Stimulated activated CD4-positive, alpha-beta T cell treated with anti-CD3 and anti-CD28 coated beads, Interleukin-12 subunit alpha, Interleukin-12 subunit beta, amount 100 ng/mL, for 4 hours (primary cell): ENCODE measurements around the gene DARS2.
"Not testable (repeated sequence)": the region's sequence is repeated elsewhere in the genome, so short reads cannot be mapped to it uniquely, and the experiment has no call there.

Experiments used
- DNase-seq: peaks from one replicate; pipeline ENCODE4 v3.0.0-alpha.2; 2020

The DARS2 gene, protein sequence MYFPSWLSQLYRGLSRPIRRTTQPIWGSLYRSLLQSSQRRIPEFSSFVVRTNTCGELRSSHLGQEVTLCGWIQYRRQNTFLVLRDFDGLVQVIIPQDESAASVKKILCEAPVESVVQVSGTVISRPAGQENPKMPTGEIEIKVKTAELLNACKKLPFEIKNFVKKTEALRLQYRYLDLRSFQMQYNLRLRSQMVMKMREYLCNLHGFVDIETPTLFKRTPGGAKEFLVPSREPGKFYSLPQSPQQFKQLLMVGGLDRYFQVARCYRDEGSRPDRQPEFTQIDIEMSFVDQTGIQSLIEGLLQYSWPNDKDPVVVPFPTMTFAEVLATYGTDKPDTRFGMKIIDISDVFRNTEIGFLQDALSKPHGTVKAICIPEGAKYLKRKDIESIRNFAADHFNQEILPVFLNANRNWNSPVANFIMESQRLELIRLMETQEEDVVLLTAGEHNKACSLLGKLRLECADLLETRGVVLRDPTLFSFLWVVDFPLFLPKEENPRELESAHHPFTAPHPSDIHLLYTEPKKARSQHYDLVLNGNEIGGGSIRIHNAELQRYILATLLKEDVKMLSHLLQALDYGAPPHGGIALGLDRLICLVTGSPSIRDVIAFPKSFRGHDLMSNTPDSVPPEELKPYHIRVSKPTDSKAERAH

DNA sequence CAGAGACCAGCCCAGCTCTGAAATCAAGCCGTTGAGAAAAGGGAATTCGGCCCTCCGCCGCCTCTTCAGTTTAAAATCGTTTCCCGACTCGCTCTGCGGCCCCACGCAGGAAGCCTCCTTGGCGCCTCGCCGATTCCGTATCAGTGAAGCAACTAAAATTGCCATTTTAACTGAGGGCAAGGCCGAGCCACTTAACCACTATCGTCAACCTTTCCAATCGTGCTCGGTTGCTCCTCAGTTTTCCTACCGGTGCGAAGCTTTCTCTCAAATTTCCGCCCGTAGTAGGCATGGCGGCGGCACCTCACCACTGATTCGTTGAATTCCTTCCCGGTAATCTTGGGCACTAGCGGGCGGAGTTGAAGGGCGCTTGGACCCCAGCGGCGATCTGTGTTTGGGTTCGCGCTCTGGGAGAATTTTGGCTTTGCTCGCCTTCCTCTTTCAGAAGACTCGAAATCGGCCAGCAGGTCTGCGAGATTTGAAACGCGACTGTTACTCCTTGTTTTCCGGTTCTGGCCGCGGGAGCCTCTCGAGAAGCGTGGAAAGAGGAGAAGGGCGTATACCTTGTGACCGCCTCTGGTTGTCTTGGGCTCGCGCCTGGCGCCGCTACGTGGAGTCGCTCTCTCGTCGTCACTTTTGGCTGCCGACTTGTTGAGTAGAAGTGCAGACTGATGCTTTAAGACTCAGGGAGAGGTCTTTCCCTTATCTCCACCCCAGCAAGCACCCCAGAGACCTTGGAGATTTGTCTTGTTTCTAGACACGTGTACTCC, at the start of gene DARS2, which contains the start of gene CENPL:
DARS2 (plus strand) TSS at position 359 of the 767 bp plus-strand sequence. CDS start 557 bp downstream, outside the sequence.
CENPL (minus strand) TSS at position 569 of the 767 bp plus-strand sequence. CDS start 13,584 bp downstream, outside the sequence.
- DNase-seq: peak; percentile 76

DNA sequence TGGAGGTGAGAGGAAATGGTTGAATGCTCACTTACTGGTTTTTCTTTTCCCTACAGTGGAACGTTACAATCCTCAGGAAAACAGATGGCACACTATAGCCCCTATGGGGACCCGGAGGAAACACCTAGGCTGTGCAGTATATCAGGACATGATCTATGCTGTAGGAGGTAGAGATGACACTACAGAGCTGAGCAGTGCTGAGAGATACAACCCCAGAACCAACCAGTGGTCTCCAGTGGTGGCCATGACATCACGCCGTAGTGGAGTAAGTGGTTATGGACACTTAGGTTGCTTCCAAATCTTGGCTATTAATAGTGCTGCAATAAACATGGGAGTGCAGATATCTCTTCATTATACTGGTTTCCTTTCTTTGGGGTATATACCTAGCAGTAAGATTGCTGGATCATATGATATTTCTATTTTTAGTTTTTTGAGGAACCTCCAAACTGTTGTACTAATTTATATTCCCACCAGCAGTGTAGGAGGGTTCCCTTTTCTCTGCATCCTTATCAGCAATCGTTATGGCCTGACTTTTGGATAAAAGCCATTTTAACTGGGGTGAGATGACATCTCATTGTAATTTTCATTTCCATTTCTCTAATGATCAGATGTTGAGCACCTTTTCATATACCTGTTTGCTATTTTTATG, 48.8 kb upstream of the DARS2 start:
- DNase-seq: no peak

DNA sequence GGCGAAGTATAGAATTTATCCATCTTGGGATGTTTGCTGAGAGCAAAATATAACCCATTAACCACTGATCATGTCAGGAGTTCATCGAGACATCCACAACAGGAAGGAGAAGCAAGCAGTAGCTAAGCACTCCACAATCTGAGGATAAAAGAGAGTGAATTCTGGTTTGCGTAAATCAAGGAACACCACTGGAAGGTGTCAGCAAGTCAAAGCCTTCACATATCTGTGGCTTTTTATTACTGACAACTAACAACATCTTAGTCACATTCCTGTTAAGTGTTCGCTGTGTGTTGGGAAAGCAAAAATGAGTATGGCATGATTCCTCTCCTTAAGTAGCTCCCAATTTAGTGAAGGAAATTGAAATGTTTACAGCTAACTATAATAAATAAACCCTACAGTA, 44.5 kb upstream of the DARS2 start:
- no peak for DNase-seq

DNA sequence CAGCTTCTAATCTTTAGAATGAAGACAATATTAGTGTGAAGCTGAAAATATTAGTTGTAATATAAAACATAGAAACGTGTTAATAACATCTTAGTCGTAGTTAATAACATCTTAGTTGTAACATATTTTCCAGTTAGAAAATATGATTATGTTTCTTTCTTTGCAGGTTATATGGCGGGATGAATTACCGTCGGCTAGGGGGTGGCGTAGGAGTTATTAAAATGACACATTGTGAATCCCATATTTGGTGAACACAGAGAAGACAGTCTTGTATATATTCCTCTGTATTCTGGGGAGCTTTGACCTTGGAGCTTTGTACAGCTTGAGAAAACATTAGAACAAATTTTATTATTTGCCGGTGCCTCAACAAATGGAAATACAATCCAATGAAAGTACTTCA, 39.5 kb upstream of the DARS2 start:
- DNase-seq: no peak

DNA sequence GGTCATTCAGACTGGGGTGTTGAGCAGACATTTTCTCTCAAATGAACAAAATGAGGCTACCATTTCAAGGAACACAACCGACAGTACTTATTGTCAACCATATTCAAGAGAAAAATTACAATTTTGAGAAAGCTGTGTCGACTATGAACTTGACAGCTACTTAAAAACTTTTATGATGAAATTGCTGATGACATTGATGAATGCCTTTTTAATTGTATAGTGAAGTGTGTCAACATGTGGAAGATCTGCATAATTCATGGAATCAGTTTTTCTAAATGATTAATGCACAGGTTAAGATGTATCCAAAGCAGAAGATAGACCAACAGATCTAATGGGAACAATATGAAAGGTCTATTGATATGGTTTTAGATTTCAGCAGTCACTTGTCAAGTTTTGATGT, 34.6 kb upstream of the DARS2 start:
- no peak for DNase-seq

DNA sequence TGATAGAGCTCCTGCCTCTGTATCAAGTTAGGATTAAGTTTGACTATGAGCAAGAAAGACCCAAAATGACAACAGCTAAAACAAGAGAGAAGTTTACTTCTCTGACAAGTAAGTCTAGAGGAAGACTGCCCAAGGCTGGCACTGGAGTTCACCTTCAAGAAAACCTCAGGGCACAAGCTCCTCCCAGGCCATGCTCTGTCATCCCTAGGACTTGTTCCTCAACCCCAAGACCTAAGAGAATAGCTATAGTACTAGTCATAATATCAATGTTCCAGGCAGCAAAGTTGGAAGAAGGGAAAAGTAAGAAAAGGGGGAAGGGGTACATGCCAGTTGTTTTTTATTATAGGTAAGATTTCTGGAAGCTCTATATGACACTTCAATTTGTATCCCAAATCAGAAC, 26.4 kb upstream of the DARS2 start:
- no peak for DNase-seq

DNA sequence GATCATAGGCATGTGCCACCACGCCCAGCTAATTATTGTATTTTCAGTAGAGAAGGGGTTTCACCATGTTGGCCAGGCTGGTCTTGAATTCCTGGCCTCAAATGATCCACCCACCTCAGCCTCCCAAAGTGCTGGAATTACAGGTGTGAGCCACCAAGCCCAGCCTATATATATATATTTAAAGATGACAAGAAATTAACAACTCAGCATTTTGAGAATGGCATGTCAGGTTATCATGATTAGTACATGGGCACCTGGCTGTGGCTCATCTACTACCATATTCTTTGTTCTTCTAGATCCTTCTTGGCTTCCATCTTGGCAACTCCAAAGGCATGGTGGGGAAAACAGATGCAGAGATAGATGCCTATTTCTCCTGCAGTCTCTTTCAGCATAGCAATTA, 24.5 kb upstream of the DARS2 start:
- DNase-seq: not testable (repeated sequence)

DNA sequence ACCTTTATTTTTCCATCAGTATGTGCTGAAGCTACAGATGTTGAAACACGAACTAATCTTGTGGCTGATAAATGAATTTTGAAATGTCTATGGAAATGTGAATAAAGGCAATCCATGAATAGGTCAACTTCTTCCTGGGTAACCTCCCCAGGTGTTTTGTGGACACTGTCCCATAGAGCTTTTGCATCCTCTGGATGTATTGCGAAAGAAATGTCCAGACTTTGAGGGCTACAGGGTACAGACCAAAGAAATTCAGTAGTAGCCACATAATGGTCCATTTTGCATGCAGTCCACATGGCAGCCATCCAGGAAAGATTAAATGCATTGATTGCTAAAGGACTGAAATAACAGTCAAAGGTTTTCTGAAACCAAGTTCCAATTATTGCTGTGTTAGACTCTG, 21.5 kb upstream of the DARS2 start:
- no peak for DNase-seq

DNA sequence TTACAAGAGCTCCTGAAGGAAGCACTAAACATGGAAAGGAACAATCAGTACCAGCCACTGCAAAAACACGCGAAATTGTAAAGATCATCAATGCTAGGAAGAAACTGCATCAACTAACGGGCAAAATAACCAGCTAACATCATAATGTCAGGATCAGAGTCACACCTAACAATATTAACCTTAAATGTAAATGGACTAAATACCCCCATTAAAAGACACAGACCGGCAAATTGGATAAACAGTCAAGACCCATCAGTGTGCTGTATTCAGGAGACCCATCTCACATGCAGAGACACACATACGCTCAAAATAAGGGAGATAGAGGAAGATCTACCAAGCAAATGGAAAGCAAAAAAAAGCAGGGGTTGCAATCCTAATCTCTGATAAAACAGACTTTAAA, 10.8 kb upstream of the DARS2 start:
- not testable (repeated sequence) for DNase-seq

DNA sequence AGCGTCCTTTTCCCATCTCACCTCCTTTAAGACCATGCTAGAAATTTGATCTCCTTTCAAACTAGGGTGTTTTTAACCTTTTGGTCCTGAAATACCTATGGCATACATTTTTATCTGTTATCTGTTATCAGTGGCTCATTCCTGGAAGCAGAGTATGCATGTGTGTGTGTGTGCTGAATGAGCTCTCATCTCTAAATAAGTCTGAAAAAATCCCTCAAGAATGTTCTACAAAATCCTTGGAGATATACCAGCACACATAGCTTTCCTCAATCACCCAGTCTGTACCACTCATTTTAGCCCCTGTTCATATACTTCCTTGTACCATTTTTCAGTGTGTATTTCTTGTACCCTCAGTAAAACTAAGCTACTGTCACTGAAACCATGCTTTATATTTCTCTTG, 6.0 kb upstream of the DARS2 start:
- DNase-seq: no peak

DNA sequence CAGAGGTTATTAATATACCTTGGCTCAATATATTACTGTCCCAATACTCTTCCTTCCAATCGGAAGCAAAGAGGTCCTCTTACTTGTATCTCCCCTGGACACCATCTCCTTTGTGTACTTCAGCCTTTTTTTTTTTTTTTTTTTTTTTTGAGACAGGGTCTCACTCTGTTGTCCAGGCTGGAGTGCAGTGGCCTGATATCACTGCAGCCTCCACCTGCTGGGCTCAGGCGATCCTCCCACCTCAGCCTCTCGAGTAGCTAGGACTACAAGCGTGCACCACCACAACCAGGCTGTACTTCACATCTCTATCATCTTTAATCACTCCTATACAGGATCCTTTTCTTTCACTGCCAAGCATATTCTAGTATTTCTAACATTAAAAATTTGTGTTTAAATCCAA, 2.8 kb upstream of the DARS2 start:
- DNase-seq: no peak

DNA sequence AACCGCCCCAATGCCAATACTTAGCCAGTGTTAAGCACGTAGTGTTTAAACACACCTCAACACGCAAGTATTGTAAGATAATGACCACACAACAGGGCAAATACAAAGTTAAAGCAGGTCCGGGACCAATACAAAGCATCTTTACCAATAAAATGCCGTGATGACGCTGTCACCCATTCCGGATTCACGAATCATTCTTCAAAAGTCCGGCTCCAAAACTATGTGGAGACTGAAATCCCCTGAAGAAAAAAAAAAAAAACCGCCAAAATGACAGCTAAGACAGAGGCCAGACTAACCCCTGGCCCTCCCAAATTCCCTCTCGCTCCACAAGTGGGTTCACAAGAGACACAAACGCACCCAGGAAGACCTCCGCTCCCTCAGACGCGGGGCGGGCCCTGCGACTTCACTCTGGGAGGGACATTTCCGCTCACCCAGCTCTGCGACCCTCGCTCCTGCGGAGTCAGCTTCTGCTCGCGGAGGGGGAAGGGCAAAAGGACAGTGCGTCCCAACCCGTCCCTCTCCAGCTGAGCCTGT, 625 bp upstream of the DARS2 start:
- DNase-seq: no peak

DNA sequence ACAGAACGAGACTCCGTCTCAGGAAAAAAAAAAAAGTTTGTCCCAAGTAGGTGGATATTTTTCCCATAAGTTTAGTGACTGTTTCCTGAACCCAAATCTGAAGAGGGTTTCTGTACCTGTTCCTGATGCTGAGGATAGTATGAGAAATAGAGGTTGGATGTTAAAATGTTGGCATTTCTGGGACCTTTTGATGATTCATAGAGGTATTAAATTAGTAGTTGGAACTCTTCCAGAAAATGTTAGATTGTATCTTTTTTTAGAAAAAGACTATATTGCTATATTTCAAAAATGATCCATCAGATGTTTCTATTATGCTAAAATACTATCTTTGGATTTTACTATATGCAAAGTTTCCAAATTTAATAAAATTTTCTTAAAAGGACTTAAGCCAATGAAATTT, 3.1 kb downstream of the DARS2 start:
- DNase-seq: no peak

DNA sequence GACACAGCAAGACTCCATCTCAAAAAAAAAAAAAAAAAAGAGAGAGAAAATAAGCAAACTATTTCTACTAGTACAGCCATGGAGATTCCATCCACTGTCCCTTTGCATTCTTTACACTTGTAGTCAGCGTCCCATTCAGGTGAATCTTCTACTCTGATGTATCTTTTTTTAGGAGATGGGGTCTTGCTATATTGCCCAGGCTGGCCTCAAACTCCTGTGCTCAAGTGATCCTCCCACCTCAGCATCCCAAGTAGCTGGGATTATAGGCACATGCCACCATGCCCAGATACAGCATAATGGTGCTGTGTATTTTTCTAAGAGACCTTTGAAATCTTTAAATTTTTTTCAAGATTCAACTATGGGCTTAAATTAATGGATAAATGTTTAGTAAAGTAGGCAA, 8.3 kb downstream of the DARS2 start:
- no peak for DNase-seq

DNA sequence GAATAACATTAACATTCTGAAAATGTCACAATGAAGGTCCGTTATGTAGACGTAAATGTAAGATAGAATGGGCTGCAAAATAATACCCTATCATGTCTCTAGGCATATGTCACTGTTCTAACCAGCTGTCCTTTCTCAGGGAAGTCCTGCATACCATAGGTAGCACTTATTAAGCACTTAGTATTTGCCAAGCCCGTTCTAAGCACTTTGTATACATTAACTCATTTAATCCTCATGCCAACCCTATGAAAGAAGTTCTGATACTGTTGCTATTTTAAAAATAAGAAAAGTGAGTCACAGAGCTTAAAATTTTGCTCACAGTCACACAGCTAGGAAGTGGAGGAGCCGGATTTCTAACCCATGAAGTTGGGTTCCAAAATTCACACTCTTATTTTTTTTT, 27.6 kb downstream of the DARS2 start:
- DNase-seq: no peak

DNA sequence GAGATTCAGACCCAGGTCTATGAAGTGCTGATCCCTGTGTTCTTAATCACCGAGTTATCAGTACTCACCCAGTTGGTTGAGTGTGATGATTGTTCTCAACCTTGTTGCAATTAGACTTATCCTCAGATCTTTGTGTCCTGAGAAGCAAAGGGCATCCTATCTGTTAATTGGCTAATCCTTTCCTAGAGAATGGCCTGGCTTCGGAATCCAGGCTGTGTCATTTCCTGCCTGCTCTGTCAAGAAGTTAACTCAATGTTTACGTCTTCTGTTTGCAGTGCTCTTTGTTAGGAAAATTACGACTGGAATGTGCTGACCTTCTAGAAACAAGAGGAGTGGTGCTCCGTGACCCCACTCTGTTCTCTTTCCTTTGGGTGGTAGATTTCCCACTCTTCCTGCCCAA, 28.6 kb downstream of the DARS2 start:
- DNase-seq: no peak

DNA sequence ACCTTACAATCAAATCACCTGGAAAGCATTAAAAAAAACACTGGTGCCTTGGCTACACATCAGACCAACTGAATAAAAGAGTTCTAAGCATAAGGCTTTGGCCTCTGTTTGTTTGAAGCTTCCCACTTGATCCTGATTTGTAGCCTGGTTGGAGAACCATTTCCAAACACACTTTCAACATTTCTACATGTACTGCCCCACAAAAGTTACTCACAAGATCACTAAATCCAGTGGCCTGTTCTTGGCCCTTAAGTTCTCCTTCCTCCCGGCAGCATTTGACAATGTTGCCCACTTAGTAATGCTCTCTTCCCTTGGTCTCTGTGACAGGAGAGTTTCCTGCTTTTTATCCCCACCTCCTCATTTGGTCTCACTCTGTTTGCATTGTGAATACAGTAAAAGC, 31.5 kb downstream of the DARS2 start:
- no peak for DNase-seq

DNA sequence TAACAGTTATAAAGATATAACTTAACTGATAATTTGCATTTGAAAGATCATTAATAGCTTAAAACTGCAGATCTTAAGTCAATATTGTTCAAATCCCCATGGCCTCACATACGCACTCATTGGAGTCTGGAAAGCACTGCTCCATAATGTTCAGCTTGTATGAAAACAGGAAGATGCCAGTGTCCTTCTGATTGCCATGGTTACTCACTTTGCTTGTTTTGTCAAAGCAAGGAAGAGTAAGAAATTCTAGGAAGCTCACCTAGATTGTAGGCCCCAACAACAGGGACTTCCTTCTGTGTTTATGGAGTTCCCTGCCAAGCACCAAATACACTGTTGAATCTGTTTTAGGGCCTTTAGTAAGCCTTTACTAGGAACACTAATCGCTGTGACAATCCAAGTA, 32.4 kb downstream of the DARS2 start:
- DNase-seq: no peak

DNA sequence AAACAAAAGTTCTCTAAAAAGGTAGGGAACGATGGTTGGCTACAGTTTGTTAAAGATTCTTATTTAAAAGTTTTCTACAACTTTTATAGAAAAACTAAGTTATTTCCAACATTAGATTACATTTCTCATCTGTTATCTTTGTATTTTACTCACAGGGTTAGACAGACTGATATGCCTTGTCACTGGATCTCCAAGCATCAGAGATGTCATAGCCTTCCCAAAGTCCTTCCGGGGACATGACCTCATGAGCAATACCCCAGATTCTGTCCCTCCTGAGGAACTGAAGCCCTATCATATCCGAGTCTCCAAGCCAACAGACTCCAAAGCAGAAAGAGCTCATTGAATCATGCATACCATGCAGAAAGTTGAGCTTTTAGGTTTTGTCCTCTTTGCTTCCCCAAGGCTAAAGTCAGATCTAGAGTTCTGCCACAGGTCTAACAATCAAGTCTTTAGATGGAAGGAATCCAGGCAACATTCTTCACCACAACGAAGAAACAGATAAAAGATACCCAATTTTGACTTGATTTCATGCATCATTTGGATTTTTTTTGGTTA, 33.0 kb downstream of the DARS2 start:
- DNase-seq: no peak

DNA sequence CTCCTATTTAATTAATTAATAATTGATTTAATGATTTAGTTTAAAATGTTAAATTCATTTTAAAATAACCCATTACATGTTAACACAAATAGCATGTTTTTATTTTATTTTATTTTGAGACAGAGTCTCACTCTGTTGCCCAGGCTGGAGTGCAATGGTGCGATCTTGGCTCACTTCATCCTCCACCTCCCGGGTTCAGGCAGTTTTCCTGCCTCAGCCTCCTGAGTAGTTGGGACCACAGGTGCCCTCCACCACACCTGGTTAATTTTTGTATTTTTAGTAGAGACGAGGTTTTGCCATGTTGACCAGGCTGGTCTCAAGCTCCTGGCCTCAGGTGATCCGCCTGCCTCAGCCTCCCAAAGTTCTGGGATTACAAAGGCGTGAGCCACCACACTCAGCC, 35.1 kb downstream of the DARS2 start:
- not testable (repeated sequence) for DNase-seq

DNA sequence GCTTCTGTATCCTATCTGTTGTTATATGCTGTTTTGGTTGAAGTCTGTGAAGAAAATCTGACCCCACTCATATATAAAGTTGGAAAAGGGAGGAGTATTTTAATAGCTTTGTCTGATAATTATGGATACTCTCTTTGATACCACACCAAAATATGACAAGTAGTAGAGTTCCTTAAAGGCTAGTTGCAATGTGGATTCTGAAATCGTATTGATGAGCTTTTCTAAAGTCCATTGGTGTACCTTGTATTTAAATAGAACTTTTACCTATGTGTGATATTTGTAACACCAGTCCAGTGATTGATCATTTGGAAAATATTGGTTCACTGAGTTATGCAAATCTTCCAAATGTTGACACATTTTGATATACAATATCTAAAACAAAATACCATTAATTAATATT, 35.6 kb downstream of the DARS2 start:
- DNase-seq: no peak

DNA sequence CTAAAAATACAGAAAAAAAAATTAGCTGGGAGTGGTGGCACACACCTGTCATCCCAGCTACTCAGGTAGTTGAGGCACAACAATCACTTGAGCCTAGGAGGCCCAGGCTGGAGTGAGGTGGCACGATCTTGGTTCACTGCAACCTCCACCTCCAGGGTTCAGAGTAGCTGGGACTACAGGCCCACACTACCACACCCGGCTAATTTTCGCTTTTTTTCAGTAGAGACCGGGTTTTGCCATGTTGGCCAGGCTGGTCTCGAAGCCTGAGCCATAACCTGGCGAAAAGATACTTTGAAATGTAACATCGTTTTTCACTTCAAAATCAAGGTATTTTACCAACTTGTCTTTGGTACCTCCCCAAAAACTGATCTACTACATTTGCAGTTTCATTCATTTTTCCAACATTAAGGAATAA, 37.3 kb downstream of the DARS2 start:
- DNase-seq: peak; percentile 31
